Activated CD4-positive, alpha-beta memory T cell treated with anti-CD3 and anti-CD28 coated beads for 36 hours (primary cell): ENCODE results near the gene ATG2B. TPM values are rescaled to one million over a fixed set of nuclear protein-coding genes. Genes with fewer than 3 reads are reported as not detected.
"Not testable (repeated sequence)": the region's sequence is repeated elsewhere in the genome, so short reads cannot be mapped to it uniquely, and the experiment has no call there.

Experiments
- CTCF ChIA-PET: fragments of 350-600 bp; sonication (Branson Sonifier 250); formaldehyde crosslinking; loops from one replicate; lab custom pipeline; 2021; ENCODE audit warnings: antibody characterized with exemption, inconsistent platforms; lab: Charles Lee
- POLR2A ChIA-PET: fragments of 350-600 bp; sonication (Branson Sonifier 250); formaldehyde crosslinking; loops from one replicate; lab custom pipeline; 2021; ENCODE audit warnings: antibody characterized with exemption; lab: Charles Lee
- DNase-seq: peaks from one replicate; pipeline ENCODE4 v3.0.0-alpha.2; 2020
- H3K27ac Mint-ChIP-seq: one replicate; pipeline ENCODE4 v1.8.0; 2021; ENCODE audit warnings: mixed read lengths
- H3K27me3 Mint-ChIP-seq: one replicate; pipeline ENCODE4 v1.8.0; 2021; ENCODE audit warnings: mixed read lengths
- H3K36me3 Mint-ChIP-seq: one replicate; pipeline ENCODE4 v1.8.0; 2021; ENCODE audit warnings: mixed read lengths
- H3K4me1 Mint-ChIP-seq: one replicate; pipeline ENCODE4 v1.8.0; 2021; ENCODE audit warnings: low read depth, mixed read lengths
- H3K4me3 Mint-ChIP-seq: one replicate; pipeline ENCODE4 v1.8.0; 2021; ENCODE audit warnings: mild to moderate bottlenecking, mixed read lengths
- H3K9me3 Mint-ChIP-seq: one replicate; pipeline ENCODE4 v1.8.0; 2021; ENCODE audit warnings: mixed read lengths
- intact Hi-C: fragments of 100-400 bp; cut with micrococcal nuclease; formaldehyde crosslinking; loops from one replicate; pipeline ENCODE4 v1.15.1; 2023
- total RNA-seq, 2 experiments: library from RNA; stranded (reverse); gene quantifications; one replicate each; pipeline ENCODE4 v1.2.3, GENCODE V29; 2021

Gene ATG2B
- total RNA-seq, 2 experiments from 2014 or later: 12.0 to 12.8 TPM

GRCh38 chr14:96254687-96255086 is 108.5 kb downstream of the ATG2B start:
- Mint-ChIP-seq H3K9me3 (no peaks in the 10 kb centered on the region), H3K27ac (no peak overlapping the region), H3K4me1 (no peaks in the 10 kb centered on the region), H3K4me3 (no peak overlapping the region), H3K27me3 (peaks cover 21% of the 10 kb centered on the region), H3K36me3 (no peaks in the 10 kb centered on the region)
- CTCF ChIA-PET: no interaction called here
- POLR2A ChIA-PET: no interaction called here
- no peak for DNase-seq
- intact Hi-C loops: no loop called here

- Mint-ChIP-seq H3K4me1 (no peaks in the 10 kb centered on the region), H3K27me3 (peaks cover 24% of the 10 kb centered on the region), H3K27ac (no peak overlapping the region), H3K4me3 (no peak overlapping the region), H3K36me3 (no peaks in the 10 kb centered on the region), H3K9me3 (no peaks in the 10 kb centered on the region)
- CTCF ChIA-PET: no interaction called here
- intact Hi-C loops: no loop called here
- no peak for DNase-seq
- POLR2A ChIA-PET: no interaction called here
These were observed 110.1 kb downstream of the ATG2B start for GRCh38 chr14:96252999-96253539.

DNA sequence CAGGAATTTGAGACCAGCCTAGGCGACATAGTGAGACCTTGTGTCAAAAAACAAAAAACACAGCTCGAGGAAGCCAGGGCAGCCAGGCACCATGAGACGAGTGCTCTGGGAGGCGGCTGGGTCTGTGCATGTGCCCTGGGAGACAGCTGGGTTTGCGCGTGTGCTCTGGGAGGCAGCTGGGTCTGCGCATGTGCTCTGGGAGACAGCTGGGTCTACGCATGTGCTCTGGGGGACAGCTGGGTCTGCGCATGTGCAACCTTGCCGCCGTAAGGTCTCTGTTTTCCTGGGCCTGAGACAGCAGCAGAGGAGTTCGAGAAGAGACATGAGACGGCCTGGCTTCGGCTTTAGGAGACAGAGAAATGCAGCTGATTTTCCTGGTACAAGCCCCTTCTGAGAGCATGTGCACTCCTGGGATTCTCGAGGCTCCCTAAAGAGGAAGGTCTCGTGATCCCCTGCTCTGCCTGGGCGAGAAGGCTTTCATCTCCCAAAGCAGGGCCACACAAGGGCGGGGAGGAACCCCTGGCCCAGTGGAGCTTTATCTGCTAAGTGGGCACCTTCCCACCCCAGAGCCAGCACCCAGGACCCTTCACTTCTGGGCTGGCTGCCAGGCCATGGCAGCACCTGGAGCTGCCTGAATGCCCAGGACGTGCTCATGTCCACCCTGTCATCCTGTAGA is 110.7 kb downstream of the ATG2B start:
- intact Hi-C loops: no loop called here
- H3K4me3 Mint-ChIP-seq: no peak overlapping the region
- ChIA-PET POLR2A (no interaction called here), CTCF (no interaction called here)
- H3K27me3 Mint-ChIP-seq: peaks cover 24% of the 10 kb centered on the region
- no peaks in the 10 kb centered on the region for H3K4me1 Mint-ChIP-seq
- H3K36me3 Mint-ChIP-seq: no peaks in the 10 kb centered on the region
- H3K27ac Mint-ChIP-seq: no peak overlapping the region
- H3K9me3 Mint-ChIP-seq: no peaks in the 10 kb centered on the region
- no peak for DNase-seq

DNA sequence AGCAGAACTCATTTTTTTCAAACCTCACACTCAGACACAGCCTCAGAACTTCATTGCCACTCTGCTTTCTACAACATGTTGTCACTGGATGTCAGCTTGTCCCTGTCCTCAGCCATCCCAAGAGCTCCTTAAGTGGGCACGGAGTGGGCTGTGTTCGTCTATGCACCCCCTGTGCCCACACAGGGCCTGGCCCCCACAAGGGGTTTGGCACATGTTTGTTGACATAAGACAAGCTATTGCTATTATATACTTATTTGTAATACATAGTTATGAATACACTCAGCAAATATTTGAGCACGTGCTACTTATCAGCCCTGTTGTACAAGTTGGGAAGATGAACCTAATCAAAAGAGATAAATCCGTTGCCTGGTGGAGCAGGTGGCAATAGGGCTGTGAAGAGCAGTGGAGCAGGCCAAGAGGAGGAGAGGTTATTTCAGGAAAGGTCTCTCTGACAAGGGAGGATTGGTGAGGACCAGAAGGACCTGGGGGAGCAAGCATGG is 111.4 kb downstream of the ATG2B start:
- Mint-ChIP-seq H3K27ac (no peak overlapping the region), H3K36me3 (no peaks in the 10 kb centered on the region), H3K4me1 (no peaks in the 10 kb centered on the region), H3K4me3 (no peak overlapping the region), H3K9me3 (no peaks in the 10 kb centered on the region), H3K27me3 (peaks cover 20% of the 10 kb centered on the region)
- no peak for DNase-seq
- ChIA-PET POLR2A (no interaction called here), CTCF (no interaction called here)
- intact Hi-C loops: no loop called here

DNA sequence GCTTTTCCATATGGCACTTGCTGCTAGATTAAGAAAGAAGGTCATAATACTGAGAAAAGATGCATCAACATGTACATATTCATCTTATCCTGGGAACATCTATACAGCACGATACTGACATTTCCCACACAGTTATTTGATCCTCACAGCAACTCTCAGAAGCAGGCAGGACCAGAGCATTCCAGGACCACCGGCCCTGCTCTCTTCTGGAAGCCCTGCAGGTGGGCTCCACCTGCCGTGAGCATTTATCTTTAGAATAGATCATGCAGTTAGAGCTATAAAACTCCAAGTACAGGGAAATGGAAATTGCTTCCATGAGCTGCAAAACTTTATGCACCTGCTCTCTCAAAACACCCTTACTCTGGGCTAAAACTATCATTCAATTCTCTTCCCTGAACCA is 112.7 kb downstream of the ATG2B start:
- Mint-ChIP-seq H3K4me3 (no peak overlapping the region), H3K36me3 (no peaks in the 10 kb centered on the region), H3K27ac (no peak overlapping the region), H3K9me3 (no peaks in the 10 kb centered on the region), H3K4me1 (no peaks in the 10 kb centered on the region), H3K27me3 (peaks cover 22% of the 10 kb centered on the region)
- ChIA-PET CTCF (no interaction called here), POLR2A (no interaction called here)
- intact Hi-C loops: no loop called here
- no peak for DNase-seq

GRCh38 chr14:96249029-96249428 is 114.1 kb downstream of the ATG2B start:
- no peak for DNase-seq
- CTCF ChIA-PET: no interaction called here

DNA sequence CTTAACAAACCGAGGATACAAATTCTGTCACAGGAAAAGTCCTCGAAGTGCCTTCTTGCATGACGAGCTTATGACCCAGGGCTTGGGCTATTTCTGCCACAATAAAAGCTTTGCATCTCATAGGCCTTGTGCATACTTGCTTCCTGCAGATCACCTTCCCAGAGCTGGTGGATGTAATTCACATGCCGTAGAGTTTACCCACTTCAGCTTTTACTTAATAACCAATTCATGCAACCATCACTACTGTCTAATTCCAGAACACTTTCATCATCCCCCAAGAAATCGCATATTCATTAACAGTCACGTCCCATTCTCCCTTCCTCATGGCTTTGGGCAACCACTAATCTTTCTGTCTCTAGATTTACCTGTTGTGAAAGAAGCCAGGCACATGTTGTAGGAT is 116.1 kb downstream of the ATG2B start:
- Mint-ChIP-seq H3K27me3 (peaks cover 9% of the 10 kb centered on the region), H3K4me3 (no peak overlapping the region), H3K9me3 (no peaks in the 10 kb centered on the region), H3K27ac (no peak overlapping the region), H3K4me1 (no peaks in the 10 kb centered on the region), H3K36me3 (no peaks in the 10 kb centered on the region)
- intact Hi-C loops: no loop called here
- CTCF ChIA-PET: no interaction called here
- DNase-seq: no peak
- POLR2A ChIA-PET: no interaction called here

More at GRCh38 chr14:96249029-96249428, 114.1 kb downstream of the ATG2B start:
- Mint-ChIP-seq H3K4me1 (no peaks in the 10 kb centered on the region), H3K27ac (no peak overlapping the region), H3K27me3 (peaks cover 19% of the 10 kb centered on the region), H3K9me3 (no peaks in the 10 kb centered on the region), H3K36me3 (no peaks in the 10 kb centered on the region), H3K4me3 (no peak overlapping the region)
- POLR2A ChIA-PET: no interaction called here
- intact Hi-C loops: no loop called here

DNA sequence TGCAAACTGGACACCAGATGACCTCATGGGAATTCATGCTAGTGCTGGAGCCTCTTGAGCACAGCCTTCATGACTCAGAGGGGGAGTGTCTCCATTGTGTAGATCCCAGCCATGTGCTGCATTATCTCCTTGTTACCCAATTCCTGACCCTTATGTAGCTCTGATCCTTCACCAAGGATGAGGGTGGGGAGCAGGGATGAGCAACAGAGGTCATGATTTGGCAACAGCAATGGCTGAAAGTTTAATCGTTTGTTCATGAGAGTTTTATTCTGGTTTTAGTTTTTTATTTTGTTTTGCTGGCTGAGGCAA is 116.6 kb downstream of the ATG2B start:
- Mint-ChIP-seq H3K36me3 (no peaks in the 10 kb centered on the region), H3K9me3 (no peaks in the 10 kb centered on the region), H3K4me3 (no peak overlapping the region), H3K27ac (no peak overlapping the region), H3K4me1 (no peaks in the 10 kb centered on the region), H3K27me3 (peaks cover 6% of the 10 kb centered on the region)
- POLR2A ChIA-PET: no interaction called here
- CTCF ChIA-PET: no interaction called here
- intact Hi-C loops: no loop called here
- no peak for DNase-seq

DNA sequence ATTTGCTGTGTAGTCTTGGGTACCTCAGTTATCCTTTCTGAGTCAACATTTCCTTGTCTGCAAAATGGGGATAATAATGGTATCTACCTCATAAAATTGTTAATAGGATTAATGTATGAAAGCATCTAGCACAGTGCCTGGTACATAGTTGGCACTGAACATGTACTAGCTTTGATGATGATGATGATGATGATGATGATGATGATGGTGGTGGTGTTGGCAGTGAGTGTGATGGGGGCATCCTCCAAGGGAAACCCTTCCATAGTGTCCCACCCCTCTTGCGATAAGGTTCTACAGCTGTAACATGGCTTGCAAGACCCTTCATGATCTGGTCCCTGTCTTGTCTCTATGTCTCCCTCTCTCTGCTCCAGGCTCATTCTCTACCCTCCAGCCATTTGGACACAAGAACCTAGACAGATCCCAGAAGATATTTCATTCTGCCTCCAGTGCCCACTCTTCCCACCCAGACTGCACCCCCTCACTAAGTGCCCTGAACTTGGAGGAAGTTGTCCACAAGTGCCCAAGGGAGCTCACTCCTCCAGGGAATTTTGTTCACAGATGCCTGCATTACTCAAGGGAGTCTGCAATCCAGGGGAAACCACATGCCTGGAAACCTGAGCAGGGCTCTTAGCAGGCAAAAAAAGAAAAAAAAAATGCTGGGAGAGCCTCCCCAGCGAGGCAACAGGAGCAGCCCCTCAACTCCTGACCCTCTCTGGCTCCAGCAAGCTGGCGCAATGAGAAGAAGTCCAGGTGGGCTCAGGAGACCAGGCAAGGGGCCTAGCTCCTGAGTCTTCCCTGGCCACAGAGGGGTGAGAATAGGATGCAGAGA is 117.2 kb downstream of the ATG2B start:
- Mint-ChIP-seq H3K4me3 (no peak overlapping the region), H3K27ac (no peak overlapping the region), H3K4me1 (no peaks in the 10 kb centered on the region), H3K27me3 (peaks cover 6% of the 10 kb centered on the region), H3K9me3 (no peaks in the 10 kb centered on the region), H3K36me3 (no peaks in the 10 kb centered on the region)
- DNase-seq: no peak
- intact Hi-C loops: no loop called here
- ChIA-PET POLR2A (no interaction called here), CTCF (no interaction called here)

GRCh38 chr14:96245074-96245473 is 118.1 kb downstream of the ATG2B start:
- H3K4me1 Mint-ChIP-seq, H3K27me3 Mint-ChIP-seq, CTCF ChIA-PET, H3K9me3 Mint-ChIP-seq, intact Hi-C loops, POLR2A ChIA-PET, H3K36me3 Mint-ChIP-seq, DNase-seq, H3K4me3 Mint-ChIP-seq, H3K27ac Mint-ChIP-seq: not testable (repeated sequence)

- Mint-ChIP-seq H3K27me3 (peaks cover 6% of the 10 kb centered on the region), H3K4me3 (no peak overlapping the region), H3K9me3 (no peaks in the 10 kb centered on the region), H3K4me1 (no peaks in the 10 kb centered on the region), H3K27ac (no peak overlapping the region), H3K36me3 (no peaks in the 10 kb centered on the region)
- no peak for DNase-seq
- POLR2A ChIA-PET: no interaction called here
- intact Hi-C loops: no loop called here
- CTCF ChIA-PET: interaction anchor here (0.9 to 1.0 kb wide), 2 partner anchors 143 kb away, joined by 3 read pairs; no protein-coding TSS in a partner anchor
These were observed 119.4 kb downstream of the ATG2B start for GRCh38 chr14:96243785-96244184.

DNA sequence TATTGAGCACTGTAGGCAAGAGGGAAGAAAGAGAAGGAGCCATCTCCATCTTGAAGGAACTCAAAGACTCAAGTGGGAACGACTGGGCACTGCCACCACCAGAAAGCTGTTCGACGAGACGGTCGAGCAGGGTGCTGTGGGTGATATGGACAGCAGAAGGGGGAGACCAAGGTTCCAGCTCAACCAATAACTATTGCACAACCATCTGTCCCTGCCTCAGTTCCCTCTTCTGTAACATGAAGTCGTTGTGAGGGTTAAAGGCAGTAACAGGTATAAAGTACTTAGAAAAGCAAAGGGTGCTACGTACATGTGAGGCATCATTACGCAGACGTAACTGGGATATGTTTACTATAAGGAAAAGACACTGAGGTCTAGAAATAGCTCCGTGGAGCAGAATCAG is 121.0 kb downstream of the ATG2B start:
- Mint-ChIP-seq H3K36me3 (no peaks in the 10 kb centered on the region), H3K4me1 (no peaks in the 10 kb centered on the region), H3K27me3 (peaks cover 6% of the 10 kb centered on the region), H3K27ac (no peak overlapping the region), H3K9me3 (no peaks in the 10 kb centered on the region), H3K4me3 (no peak overlapping the region)
- intact Hi-C loops: no loop called here
- no peak for DNase-seq
- POLR2A ChIA-PET: no interaction called here
- CTCF ChIA-PET: no interaction called here
